Measurements from ENCODE around the gene PLEKHG2.
A peak's percentile ranks its signal among the peaks of the same experiment; 100 is the strongest.

Gene PLEKHG2

DNA sequence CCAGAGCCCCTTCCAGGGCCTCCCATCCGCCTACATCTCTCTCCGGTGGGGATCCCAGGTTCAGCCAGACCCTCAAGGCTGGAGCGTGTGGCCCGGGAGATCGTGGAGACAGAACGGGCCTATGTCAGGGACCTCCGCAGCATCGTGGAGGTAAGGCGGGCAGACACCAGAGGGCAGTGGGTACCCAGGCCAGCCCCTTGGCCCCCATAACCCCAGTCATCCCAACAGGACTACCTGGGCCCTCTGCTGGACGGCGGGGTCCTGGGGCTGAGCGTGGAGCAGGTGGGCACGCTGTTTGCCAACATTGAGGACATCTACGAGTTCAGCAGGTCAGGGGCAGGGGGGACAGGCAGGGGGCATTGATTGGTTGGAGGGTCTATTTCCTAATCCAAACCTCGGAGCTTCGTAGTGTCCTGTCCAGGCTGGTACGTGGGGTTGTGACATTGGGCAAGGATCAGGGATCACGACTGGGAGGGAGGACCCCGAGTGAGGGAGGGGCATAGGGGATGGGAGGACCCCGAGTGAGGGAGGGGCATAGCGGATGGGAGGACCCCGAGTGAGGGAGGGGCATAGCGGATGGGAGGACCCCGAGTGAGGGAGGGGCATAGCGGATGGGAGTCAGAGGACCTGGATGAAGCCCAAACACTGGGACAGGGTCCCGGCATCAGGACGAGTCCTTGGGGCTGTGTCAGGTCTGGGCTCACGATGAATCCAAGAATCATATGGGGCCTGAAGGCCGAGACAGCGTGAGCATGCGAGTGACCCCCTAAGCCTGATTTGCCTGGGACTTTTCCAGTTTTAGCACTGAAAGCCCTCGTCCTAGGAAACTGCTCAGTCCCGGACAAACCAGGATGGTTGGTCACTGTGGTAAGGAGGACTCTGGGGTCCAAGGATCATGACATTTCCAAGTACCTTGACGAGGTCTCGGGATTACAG is 2.9 kb downstream of the PLEKHG2 start:
- Histone ChIP-seq H3K9ac (ENCODE audit: low read depth, low read length, poor library complexity) (peak overlapping the region; percentile 14), H3K9me3 (replicated peaks in 1 of 2; ENCODE audit: control insufficient read depth in 2 of 2, insufficient read depth in 1 of 2, low read depth in 1 of 2, low read length in 2 of 2) (no peaks in the 10 kb centered on the region), H3K4me1 (ENCODE audit: control insufficient read depth in 2 of 2, insufficient read depth in 1 of 2, low read depth in 1 of 2, low read length in 2 of 2) (peaks cover 23 to 31% of the 10 kb centered on the region in 2 donors), H2BK12ac (ENCODE audit: low read length) (no peak overlapping the region), H2BK5ac (ENCODE audit: low read length) (no peak overlapping the region), H2BK120ac (ENCODE audit: low read depth, low read length) (no peak overlapping the region), H3K18ac (ENCODE audit: low read length) (no peak overlapping the region), H3K27ac (replicated peaks; ENCODE audit: low read length) (no peak overlapping the region), H3K4me2 (ENCODE audit: insufficient read depth, low read length, poor library complexity, severe bottlenecking) (peak overlapping the region; percentile 36), H3K27me3 (ENCODE audit: control insufficient read depth in 3 of 3, insufficient read depth in 3 of 3, low read depth in 1 of 3, low read length in 3 of 3) (no peaks in the 10 kb centered on the region), H3K4ac (ENCODE audit: low read length) (no peak overlapping the region), H3K36me3 (replicated peaks in 1 of 2; ENCODE audit: control insufficient read depth in 2 of 2, insufficient read depth in 2 of 2, low read length in 2 of 2) (peaks cover 37 to 60% of the 10 kb centered on the region in 2 donors), H4K8ac (ENCODE audit: low read depth, low read length) (no peak overlapping the region), H3K23ac (ENCODE audit: low read depth, low read length, poor library complexity) (peak overlapping the region; percentile 80), H2BK15ac (ENCODE audit: low read length) (no peak overlapping the region), H3K4me3 (ENCODE audit: low read length in 2 of 2) (peak overlapping the region; percentile 47 to 95), H4K91ac (ENCODE audit: low read depth, low read length, poor library complexity) (no peak overlapping the region), H3K79me1 (ENCODE audit: low read depth, low read length) (peaks cover 16% of the 10 kb centered on the region), H3K14ac (ENCODE audit: low read length) (no peak overlapping the region), H2AFZ (ENCODE audit: low read length) (no peak overlapping the region), H2AK5ac (ENCODE audit: low read depth, low read length) (no peak overlapping the region)
- no peak for DNase-seq (ENCODE audit: low spot score)
- no CpG with 5 or more reads among the region's 35 CpGs for WGBS, 2 donors (ENCODE audit: extremely low coverage in 2 of 2, insufficient read length in 2 of 2, insufficient replicate concordance in 1 of 2)

DNA sequence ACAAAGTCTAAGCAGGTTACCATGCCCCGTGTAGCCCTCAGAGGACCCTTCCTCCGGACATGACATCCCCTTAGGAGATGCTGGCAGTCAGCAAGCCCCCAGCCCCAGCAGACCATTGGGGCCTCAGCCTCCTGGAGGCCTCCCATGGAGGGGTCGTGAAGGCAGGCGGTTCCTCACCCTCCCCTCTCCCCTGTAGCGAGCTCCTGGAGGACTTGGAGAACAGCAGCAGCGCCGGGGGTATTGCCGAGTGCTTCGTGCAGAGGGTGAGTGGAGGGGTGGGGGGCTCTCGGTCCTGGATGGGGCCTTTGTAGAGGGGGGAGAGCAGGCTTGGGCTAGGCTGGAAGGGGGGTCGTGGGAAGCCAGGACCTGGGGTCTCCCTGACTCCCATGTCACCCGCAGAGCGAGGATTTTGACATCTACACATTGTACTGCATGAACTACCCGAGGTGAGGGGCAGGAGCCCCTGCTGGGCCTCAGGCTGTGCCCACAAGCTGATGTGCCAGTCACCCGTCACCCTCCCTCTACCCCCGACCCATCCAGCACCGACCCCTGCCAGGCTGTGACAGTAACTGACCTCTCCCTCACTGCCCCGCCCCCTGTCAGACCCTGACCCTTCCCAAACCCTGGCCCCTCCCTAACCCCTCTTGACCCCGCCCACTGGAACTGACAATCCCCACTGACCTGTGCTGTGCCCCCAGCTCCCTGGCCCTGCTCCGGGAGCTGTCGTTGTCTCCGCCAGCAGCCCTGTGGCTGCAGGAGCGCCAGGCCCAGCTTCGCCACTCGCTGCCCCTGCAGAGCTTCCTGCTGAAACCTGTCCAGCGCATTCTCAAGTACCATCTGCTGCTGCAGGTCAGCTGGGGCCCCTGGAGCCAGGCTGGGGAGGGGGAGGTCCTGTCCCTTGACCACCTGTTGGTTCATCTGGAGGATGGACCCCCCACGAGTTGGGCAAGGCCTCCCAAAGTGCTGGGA is 4.0 kb downstream of the PLEKHG2 start:
- no peak overlapping the region for H3K4ac ChIP-seq (ENCODE audit: low read length)
- H2BK15ac ChIP-seq (ENCODE audit: low read length), result no peak overlapping the region
- no peak for DNase-seq (ENCODE audit: low spot score)
- H3K27me3 ChIP-seq (ENCODE audit: control insufficient read depth in 3 of 3, insufficient read depth in 3 of 3, low read depth in 1 of 3, low read length in 3 of 3), result no peaks in the 10 kb centered on the region
- peak overlapping the region; percentile 11 for H3K18ac ChIP-seq (ENCODE audit: low read length)
- H4K91ac ChIP-seq (ENCODE audit: low read depth, low read length, poor library complexity), result no peak overlapping the region
- no CpG with 5 or more reads among the region's 27 CpGs for WGBS, 2 donors (ENCODE audit: extremely low coverage in 2 of 2, insufficient read length in 2 of 2, insufficient replicate concordance in 1 of 2)
- no peak overlapping the region for H3K9ac ChIP-seq (ENCODE audit: low read depth, low read length, poor library complexity)
- no peaks in the 10 kb centered on the region for H3K9me3 ChIP-seq (replicated peaks in 1 of 2; ENCODE audit: control insufficient read depth in 2 of 2, insufficient read depth in 1 of 2, low read depth in 1 of 2, low read length in 2 of 2)
- peak overlapping the region; percentile 88 for H2AK5ac ChIP-seq (ENCODE audit: low read depth, low read length)
- H3K79me1 ChIP-seq (ENCODE audit: low read depth, low read length), result peaks cover 18% of the 10 kb centered on the region
- peak overlapping the region; percentile 38 for H3K14ac ChIP-seq (ENCODE audit: low read length)
- H2BK12ac ChIP-seq (ENCODE audit: low read length), result no peak overlapping the region
- no peak overlapping the region for H3K27ac ChIP-seq (replicated peaks; ENCODE audit: low read length)
- H3K23ac ChIP-seq (ENCODE audit: low read depth, low read length, poor library complexity), result no peak overlapping the region
- H3K36me3 ChIP-seq (replicated peaks in 1 of 2; ENCODE audit: control insufficient read depth in 2 of 2, insufficient read depth in 2 of 2, low read length in 2 of 2), result peaks cover 46 to 71% of the 10 kb centered on the region in 2 donors
- H3K4me1 ChIP-seq (ENCODE audit: control insufficient read depth in 2 of 2, insufficient read depth in 1 of 2, low read depth in 1 of 2, low read length in 2 of 2), result peaks cover 13 to 24% of the 10 kb centered on the region in 2 donors
- H4K8ac ChIP-seq (ENCODE audit: low read depth, low read length), result no peak overlapping the region
- H2BK120ac ChIP-seq (ENCODE audit: low read depth, low read length), result no peak overlapping the region
- no peak overlapping the region for H2AFZ ChIP-seq (ENCODE audit: low read length)
- no peak overlapping the region for H3K4me3 ChIP-seq (ENCODE audit: low read length in 2 of 2)
- no peak overlapping the region for H3K4me2 ChIP-seq (ENCODE audit: insufficient read depth, low read length, poor library complexity, severe bottlenecking)
- no peak overlapping the region for H2BK5ac ChIP-seq (ENCODE audit: low read length)

DNA sequence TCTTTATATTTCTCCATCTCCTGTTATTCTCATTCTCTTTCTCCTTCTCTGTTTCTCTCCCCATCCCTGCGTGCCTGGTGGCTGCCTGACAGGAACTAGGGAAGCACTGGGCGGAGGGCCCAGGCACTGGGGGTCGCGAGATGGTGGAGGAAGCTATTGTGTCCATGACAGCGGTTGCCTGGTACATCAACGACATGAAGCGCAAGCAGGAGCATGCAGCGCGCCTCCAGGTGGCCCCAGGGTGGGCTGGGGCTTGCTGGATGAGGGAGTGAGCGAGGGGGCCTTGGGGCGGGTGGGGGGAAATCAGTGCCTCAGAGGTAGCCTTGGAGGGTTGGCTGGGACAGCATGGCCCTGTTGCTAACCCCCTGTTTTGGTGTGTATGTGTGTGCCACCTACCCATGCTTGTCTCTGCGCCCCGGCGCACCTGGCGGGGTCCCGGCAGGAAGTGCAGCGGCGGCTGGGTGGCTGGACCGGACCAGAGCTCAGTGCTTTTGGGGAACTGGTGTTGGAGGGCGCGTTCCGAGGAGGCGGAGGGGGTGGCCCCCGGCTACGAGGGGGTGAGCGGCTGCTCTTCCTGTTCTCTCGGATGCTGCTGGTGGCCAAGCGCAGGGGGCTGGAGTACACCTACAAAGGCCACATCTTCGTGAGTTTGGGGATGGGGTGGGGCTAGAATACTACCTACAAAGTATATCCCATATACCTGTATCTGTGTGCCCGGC is 5.2 kb downstream of the PLEKHG2 start:
- Histone ChIP-seq H2BK5ac (ENCODE audit: low read length) (peak overlapping the region; percentile 39), H3K23ac (ENCODE audit: low read depth, low read length, poor library complexity) (no peak overlapping the region), H3K9me3 (replicated peaks in 1 of 2; ENCODE audit: control insufficient read depth in 2 of 2, insufficient read depth in 1 of 2, low read depth in 1 of 2, low read length in 2 of 2) (no peaks in the 10 kb centered on the region), H3K27me3 (ENCODE audit: control insufficient read depth in 3 of 3, insufficient read depth in 3 of 3, low read depth in 1 of 3, low read length in 3 of 3) (no peaks in the 10 kb centered on the region), H3K79me1 (ENCODE audit: low read depth, low read length) (peaks cover 18% of the 10 kb centered on the region), H3K4me1 (ENCODE audit: control insufficient read depth in 2 of 2, insufficient read depth in 1 of 2, low read depth in 1 of 2, low read length in 2 of 2) (peaks cover 10 to 24% of the 10 kb centered on the region in 2 donors), H3K4me3 (ENCODE audit: low read length in 2 of 2) (no peak overlapping the region), H2AK5ac (ENCODE audit: low read depth, low read length) (no peak overlapping the region), H3K18ac (ENCODE audit: low read length) (no peak overlapping the region), H3K4me2 (ENCODE audit: insufficient read depth, low read length, poor library complexity, severe bottlenecking) (no peak overlapping the region), H3K36me3 (replicated peaks in 1 of 2; ENCODE audit: control insufficient read depth in 2 of 2, insufficient read depth in 2 of 2, low read length in 2 of 2) (peaks cover 52 to 81% of the 10 kb centered on the region in 2 donors), H4K8ac (ENCODE audit: low read depth, low read length) (no peak overlapping the region), H3K27ac (replicated peaks; ENCODE audit: low read length) (no peak overlapping the region), H2AFZ (ENCODE audit: low read length) (no peak overlapping the region), H3K14ac (ENCODE audit: low read length) (no peak overlapping the region), H3K9ac (ENCODE audit: low read depth, low read length, poor library complexity) (no peak overlapping the region), H2BK120ac (ENCODE audit: low read depth, low read length) (no peak overlapping the region), H2BK15ac (ENCODE audit: low read length) (no peak overlapping the region), H2BK12ac (ENCODE audit: low read length) (no peak overlapping the region), H3K4ac (ENCODE audit: low read length) (no peak overlapping the region), H4K91ac (ENCODE audit: low read depth, low read length, poor library complexity) (no peak overlapping the region)
- no peak for DNase-seq (ENCODE audit: low spot score)
- WGBS, 2 donors (ENCODE audit: extremely low coverage in 2 of 2, insufficient read length in 2 of 2, insufficient replicate concordance in 1 of 2), result no CpG with 5 or more reads among the region's 30 CpGs

Measured in neuronal stem cell (in vitro differentiated cells).